Measurements from ENCODE around the gene POC1A. TPM values are rescaled to one million over a fixed set of nuclear protein-coding genes. Genes with fewer than 3 reads are reported as not detected.

POC1A gene
- total and polyA plus RNA-seq, 9 of the 15 experiments (the other 6 are each of a cell fraction or from before 2014, with no cell fraction given): 7.2 to 17.5 (median 12.1) TPM

GRCh38 chr3:52178537-52178936 is 24.3 kb upstream of the POC1A start (continued):
- no peak for TF ChIP-seq MBD2 (IDR thresholded peaks at IDR 0.05; ENCODE audit: borderline replicate concordance, low read depth)
- no peak for TF ChIP-seq NFRKB (IDR thresholded peaks at IDR 0.05; ENCODE audit: low read depth)
- no peak for TF ChIP-seq U2AF2 (optimal IDR thresholded peaks at IDR 0.05; ENCODE audit: low read depth, low read length)
- TF ChIP-seq NR2C2 (CRISPR knock-in tag; IDR thresholded peaks at IDR 0.05): no peak
- no peak for TF ChIP-seq NR2C2 (tag; IDR thresholded peaks at IDR 0.05)
- no peak for TF ChIP-seq RBBP5 (IDR thresholded peaks at IDR 0.05; ENCODE audit: borderline replicate concordance, insufficient read depth, low read length, poor library complexity, severe bottlenecking)
- TF ChIP-seq NFE2L1 (tag; IDR thresholded peaks at IDR 0.05; ENCODE audit: borderline replicate concordance, low read depth): no peak
- TF ChIP-seq ZNF24 (IDR thresholded peaks at IDR 0.05): no peak
- TF ChIP-seq NR0B1 (IDR thresholded peaks at IDR 0.05; ENCODE audit: partially characterized antibody): no peak
- no peak for TF ChIP-seq ZNF217 (CRISPR knock-in tag; IDR thresholded peaks at IDR 0.05)
- no peak for TF ChIP-seq ZC3H4 (CRISPR knock-in tag; IDR thresholded peaks at IDR 0.05; ENCODE audit: borderline replicate concordance)
- TF ChIP-seq NCOA1 (IDR thresholded peaks at IDR 0.05; ENCODE audit: low read depth): no peak

Data from K562 (cell line).